ENCODE measurements around the gene ITPR1.
"Not testable (repeated sequence)": the region's sequence is repeated elsewhere in the genome, so short reads cannot be mapped to it uniquely, and the experiment has no call there.

ITPR1 gene

GRCh38 chr3:4574426-4574965 lies 81.3 kb downstream of the ITPR1 start:
- DNase-seq, result no peak

GRCh38 chr3:4575381-4575780 lies 82.2 kb downstream of the ITPR1 start:
- no peak for DNase-seq

DNA sequence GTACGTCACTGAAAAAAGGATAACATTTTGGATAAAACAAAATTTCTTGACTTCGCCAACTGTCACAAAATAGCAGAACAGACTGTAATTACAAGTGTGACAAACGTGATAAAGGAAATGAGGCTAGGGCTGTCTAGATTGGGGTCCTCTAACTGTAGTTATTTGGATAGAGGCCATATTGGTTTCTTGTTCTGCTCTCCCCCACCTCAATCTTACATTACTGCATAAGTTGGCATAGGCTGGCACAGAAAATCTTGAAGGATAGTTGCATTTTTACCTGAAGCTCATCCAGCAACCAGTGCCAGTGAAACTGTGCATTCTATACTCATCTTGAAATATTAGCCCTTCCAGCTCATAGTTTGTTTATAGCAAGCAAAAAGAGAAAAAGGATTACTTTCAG lies 84.6 kb downstream of the ITPR1 start:
- DNase-seq, result no peak

DNA sequence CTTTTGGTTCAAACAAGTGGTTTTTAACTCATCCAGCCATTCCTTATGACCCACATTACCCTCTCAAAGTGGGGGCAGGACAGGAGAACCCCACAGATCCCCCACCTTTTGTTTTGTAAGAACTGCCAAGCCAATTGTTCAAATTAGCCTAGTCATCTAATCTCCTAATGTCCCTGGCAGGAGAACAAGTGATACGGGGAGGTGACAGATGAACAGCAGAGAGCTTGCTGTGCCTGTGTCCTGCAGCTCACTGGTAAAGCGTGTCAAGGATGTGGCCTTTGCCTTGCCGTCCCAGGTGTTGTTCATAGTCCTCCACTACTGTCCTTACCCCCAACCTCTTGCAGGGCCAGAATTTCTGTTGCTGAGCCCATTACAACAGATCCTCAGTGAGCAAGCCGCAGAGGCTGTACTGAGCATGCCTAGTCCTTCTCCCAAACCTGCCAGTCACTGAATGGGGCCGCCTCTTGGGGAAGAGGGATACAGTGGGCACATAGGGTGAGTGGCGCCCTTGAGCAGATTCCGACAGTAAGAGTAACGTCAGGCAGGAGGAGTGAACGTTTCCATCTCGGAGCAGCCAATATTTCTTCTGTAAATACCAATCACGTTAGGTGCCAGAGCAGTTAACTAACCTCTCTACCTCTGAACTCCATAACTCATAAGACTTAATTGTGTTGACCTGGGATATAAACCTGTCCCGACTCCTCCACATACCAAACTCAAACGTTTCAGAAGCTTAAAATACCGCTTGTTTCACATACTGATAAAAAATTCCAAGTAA lies 87.4 kb downstream of the ITPR1 start:
- DNase-seq, result no peak

DNA sequence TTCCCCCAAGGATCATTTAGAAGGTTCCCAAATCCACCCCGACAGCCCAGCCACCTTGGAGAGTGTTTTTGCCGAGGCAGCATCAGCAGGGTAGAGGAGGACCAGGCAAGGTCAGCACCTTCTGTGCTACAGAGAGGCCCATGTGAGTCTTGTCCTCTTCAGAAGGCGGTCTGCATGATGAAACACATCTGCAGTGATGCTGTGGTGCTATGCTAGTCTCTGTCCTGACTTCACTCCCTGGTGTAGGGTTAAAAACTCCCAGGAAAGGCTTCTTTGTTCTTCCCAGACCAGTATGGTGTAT lies 87.9 kb downstream of the ITPR1 start:
- no peak for DNase-seq

- no peak for DNase-seq
Observed at GRCh38 chr3:4581498-4581897, 88.3 kb downstream of the ITPR1 start.

DNA sequence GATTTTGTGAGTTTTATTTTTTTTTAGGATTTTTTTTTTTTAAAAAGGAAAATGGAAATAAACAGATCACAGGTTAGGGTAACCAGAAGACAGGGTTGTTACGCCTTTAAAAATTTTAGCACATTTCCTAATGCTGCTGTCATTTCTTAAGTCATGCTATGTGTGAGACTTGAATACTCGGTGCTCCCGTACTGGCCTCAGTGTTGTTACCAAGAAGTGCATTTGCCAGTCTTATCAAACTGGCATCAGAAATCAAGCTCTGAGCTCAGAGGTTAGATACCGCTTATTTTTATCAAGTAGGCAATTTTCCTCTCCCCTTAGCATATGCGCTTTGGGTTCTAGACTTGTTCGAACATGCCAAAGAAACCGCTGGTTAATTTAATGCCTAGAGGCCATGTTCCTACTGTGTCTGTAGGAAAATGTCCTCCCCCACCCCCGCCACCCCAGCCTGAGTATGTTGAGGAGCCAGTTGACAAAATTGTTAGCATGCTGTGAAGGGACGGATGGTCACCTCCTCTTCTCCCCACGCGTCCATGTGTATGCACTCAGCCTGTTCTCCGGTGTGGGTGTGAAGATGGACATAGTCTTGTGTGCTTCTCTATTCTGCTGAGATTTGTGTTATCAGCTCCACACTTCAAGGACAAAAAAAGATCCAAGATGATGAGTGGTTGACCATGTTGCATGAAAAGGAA lies 88.9 kb downstream of the ITPR1 start:
- no peak for DNase-seq

DNA sequence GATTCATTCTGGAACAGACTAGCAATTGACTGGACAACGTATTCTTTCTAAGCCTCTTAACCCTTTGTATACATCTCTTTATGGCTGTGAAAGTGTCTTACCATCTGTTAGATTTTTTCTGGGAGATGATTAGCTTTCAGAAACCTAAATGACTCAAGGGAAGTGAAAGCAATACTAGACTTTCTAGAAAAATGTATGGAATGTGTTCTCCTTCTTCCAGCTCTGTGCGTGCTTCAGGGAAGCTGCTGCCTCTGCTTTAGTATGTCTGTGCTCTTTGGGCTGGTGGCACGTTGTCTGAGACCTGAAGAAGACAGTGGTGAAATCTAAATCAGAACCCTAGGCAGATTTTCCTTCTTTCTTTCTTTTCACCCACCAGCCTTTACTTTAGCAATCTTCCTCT lies 89.5 kb downstream of the ITPR1 start:
- DNase-seq, result no peak

DNA sequence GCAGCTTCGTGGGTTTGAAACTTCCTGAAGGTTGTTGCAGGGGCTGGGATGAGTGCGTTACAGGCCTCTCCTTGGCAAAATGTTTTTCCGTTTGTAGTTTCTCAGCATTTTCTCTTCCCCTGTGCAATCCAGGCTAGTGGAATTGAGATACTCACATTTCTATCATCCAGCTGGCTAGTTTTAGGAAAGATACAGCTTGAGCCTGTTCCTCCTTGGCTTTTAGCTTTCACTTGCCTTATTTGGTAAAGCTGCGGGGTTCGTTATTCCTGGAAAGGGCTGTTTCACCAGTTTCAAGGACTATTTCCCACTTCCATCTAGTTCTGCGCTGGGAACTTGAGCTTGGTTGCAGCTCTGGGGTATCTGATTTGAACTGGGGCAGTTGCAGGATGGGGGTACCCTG lies 90.3 kb downstream of the ITPR1 start:
- DNase-seq, result no peak

DNA sequence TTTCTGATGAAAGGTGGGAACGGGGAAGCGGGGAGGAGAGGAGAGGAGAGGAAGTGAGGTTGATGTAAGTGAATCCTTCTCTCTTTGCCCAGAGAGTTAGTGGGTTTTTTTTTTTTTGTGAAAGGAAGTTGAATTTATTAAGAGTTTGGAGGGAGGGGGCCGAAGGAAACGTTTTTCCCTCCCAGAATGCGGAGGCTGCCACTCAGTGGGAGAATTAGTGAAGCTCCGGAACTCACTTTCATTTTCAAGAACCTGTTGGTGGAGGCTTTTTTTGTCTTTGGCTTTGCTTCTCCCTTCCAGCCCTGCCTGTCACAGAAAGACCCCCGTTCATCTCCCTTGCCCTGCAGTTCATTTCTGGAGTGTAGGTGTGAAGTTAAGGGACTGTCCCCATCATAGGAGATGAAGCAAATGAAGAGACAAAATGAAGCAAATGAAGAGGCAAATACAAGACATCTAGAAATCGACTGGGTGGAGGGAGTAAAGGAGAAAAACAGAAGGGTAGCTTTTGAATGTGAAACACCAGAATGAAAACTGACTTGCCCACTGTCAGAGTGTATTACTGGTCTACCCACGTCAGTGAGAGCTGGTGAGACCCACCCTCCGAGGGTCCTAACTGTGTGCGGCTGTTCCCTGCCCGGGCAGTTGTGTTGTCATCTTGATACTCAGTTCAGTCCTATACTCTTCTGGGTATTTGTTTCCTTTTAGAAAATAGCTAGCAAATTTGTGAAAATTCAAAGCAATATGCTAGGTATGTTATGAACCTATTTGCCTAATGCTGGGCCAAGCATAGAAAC lies 91.5 kb downstream of the ITPR1 start:
- DNase-seq, result peak; percentile 0

GRCh38 chr3:4586381-4586780 lies 93.2 kb downstream of the ITPR1 start:
- DNase-seq, result no peak

DNA sequence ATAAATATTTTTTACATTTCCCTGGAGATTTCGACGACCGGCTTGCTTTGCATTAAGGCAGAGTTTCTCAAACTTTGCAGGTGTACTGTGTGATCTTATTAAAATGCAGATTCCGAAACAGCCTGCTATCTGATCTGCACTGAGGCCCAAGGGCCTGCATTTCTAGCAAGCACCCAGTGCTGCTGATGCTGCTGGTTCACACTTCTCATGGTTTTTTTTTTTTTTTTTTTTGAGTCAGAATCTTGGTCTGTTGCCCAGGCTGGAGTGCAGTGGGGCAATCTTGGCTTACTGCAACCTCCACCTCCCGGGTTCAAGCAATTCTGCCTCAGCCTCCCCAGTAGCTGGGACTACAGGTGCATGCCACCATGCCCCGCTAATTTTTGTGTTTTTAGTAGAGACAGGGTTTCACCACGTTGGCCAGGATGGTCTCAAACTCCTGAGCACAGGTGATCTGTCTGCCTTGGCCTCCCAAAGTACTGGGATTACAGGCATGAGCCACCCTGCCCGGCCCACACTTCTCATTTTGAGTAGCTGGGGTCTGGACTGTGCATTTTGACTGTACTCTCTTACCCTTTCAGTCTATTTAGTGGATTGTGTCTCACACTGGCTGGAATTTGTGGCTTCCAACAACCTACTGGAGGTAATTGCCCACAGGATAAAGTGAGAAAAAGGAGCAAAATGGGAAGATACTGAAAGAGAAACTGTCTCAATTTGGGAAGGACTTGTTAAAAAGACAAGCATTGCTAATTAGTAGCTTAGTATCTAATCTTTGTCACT lies 94.1 kb downstream of the ITPR1 start:
- DNase-seq, result no peak

- no peak for DNase-seq
Observed at GRCh38 chr3:4587838-4588105, 94.6 kb downstream of the ITPR1 start.

DNA sequence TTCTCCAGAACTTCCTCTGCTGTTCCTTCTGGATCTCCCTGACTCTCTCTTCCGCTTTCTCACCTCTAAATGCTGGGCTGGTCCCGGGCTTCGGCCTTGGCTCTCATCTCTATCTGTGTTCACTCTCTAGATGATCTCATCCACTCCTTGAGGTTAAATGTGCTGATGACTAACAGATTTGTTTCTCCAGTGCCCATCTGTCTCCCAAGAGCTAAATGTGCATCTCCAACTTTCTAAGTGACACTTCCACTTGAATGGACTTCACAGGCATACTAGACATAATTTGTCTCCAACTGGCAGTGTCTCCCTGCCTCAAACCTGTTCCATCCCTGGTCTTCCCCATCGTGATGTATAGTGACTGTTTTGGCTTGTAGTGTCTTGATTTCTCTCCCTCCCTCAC lies 95.3 kb downstream of the ITPR1 start:
- DNase-seq, result peak; percentile 3

DNA sequence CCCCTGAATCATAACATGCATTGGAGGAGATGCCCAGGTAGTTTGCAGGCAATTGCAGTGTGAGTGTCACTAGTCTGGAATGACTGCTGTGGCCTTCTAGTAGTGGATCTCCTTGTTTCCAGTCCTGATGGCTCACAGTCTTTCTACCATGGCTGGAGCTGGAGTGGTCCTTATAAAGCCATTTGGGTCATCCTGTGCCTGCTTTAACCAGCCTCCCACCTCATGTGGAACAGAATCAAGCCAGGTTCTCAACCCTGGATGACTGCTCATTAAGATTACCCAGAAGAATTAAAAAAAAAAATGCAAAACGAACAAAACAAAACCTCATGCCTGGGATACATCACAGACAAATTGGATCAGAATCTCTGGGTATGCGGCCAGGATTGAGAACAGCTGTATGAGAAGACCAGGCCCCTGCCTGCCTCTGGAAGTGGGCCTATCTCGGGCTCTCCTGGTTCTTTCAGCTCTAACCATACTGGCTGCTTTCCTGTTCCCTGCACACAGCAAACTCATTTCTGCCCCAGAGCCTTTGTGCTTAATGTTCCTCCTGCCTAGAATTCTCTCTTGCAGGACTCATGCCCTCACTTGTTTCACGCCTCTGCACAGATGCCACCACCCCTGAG lies 96.4 kb downstream of the ITPR1 start:
- no peak for DNase-seq

DNA sequence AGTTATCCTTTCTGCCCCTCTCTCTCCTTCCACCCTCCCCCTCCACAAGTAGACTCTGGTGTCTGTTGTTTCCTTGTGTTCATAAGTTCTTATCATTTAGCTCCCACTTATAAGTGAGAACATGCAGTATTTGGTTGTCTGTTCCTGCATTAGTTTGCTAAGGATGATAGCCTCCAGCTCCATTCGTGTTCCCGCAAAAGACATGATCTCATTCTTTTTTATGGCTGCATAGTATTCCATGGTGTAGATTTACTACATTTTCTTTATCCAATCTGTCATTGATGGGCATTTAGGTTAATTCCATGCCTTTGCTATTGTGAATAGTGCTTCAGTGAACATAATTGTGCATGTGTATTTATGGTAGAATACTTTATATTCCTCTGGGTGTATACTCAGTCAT lies 97.7 kb downstream of the ITPR1 start:
- DNase-seq, result not testable (repeated sequence)

- DNase-seq, result no peak
Observed at GRCh38 chr3:4591669-4592068, 98.5 kb downstream of the ITPR1 start.

DNA sequence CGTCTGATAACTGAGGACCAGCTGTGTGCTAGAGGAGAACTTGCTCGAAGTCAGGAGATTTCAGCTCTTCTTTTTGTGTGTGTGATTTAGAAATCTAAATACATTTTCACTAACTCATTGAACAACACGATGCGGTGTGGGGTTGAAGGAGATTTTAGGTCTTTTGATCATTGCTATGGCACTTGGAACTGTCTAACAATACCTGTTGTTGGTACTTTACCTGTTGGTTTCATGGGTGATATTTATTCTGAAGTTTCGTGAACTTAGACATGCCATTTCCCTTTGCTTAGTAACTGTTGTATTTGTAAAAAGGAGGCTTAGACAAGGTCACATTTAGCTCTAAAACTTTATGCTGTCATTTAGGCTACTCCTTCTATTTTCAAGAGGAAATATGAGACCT lies 99.9 kb downstream of the ITPR1 start:
- no peak for DNase-seq

DNA sequence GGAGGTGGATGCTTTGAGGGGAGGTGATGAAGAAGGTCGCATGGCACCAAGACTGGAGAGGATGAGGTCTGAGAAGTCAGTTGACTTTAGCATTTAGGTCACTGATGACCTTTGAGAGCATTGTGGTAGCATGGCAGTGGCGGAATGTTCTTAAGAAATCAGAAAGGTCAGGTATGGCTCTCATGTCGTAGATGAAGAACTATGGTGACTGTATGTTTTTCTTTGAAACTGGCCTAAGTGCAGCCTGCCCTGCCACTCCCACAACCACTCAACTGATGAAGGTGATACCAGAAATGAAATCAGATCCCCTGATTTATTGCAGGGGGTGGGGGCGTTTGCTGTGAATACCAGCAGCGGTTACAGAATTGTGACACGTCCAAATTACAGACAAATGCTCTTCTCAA lies 102.6 kb downstream of the ITPR1 start:
- DNase-seq, result no peak

GRCh38 chr3:4596612-4597011 lies 103.5 kb downstream of the ITPR1 start:
- no peak for DNase-seq

DNA sequence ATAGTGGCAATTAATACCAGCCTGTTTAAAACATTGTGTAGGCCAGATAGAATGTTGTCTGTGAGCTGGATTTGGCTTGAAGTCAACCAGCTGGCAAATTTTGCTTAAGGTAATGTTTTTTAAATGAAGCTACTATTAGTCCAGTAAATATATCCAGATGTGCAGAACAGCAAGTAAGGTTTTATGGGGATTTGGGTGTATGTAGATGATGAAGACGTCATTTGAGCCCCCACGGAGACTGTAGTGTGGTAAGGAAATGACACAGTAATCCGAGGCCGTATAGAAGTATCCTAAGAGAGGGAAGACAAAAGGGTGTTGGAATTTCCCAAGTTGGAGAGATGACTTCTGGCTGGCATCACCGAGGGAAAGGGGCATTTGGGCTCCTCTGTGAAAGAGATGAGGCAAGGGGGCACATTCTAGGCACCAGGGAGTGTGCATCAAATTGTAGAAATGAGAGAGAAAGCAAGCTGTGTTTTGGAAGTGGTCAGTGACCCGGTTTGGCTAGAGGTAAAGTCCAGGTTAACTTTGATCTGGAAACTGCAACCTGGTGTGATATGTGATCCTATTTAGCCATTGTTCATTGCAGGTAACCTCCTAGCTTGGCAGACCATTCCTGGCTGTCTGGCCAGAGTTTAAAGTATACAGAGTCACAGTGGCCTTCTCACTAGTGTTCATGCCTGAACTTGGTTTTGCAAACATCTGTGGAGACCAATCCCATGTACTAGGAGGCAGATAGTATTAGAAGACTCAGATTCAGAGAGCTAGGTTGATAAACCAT lies 104.2 kb downstream of the ITPR1 start:
- DNase-seq, result no peak

- not testable (repeated sequence) for DNase-seq
Observed at GRCh38 chr3:4598232-4598631, 105.1 kb downstream of the ITPR1 start.
